CD8-positive, alpha-beta memory T cell (primary cell): Measurements from ENCODE around the gene PTPMT1. TPM values are rescaled to one million over a fixed set of nuclear protein-coding genes. Genes with fewer than 3 reads are reported as not detected.
A peak's percentile ranks its signal among the peaks of the same experiment; 100 is the strongest.

Source experiments
- CTCF ChIA-PET: fragments of 350-600 bp; sonication (Branson Sonifier 250); formaldehyde crosslinking; loops from one replicate; lab custom pipeline; 2021; ENCODE audit warnings: antibody characterized with exemption; lab: Charles Lee
- POLR2A ChIA-PET: fragments of 350-600 bp; sonication (Branson Sonifier 250); formaldehyde crosslinking; loops from one replicate; lab custom pipeline; 2021; ENCODE audit warnings: antibody characterized with exemption; lab: Charles Lee
- DNase-seq, 5 donors: peaks; one replicate each; pipeline versions ENCODE4 v3.0.0 to v3.0.0-alpha.2; 2020 to 2022; ENCODE audit warnings: mixed read lengths in 1 of 5
- H3K27ac ChIP-seq: one replicate; pipeline ENCODE4 v1.7.0; 2013; ENCODE audit warnings: low read depth, mild to moderate bottlenecking, low read length, moderate library complexity
- H3K27me3 ChIP-seq: 2 replicates; pipeline ENCODE4 v1.7.0; 2013; ENCODE audit warnings: low read length, mild to moderate bottlenecking; ENCODE audit not compliant: insufficient read depth, poor library complexity, severe bottlenecking
- H3K36me3 ChIP-seq: 2 replicates; pipeline ENCODE4 v1.7.0; 2013; ENCODE audit warnings: mild to moderate bottlenecking, low read length, moderate library complexity; ENCODE audit not compliant: insufficient read depth
- H3K4me1 ChIP-seq: 2 replicates; pipeline ENCODE4 v1.7.0; 2013; ENCODE audit warnings: mild to moderate bottlenecking, low read length, moderate library complexity; ENCODE audit not compliant: insufficient read depth
- H3K4me3 ChIP-seq: 2 replicates; pipeline ENCODE4 v1.7.0; 2013; ENCODE audit warnings: mild to moderate bottlenecking, low read length
- H3K9me3 ChIP-seq: 2 replicates; pipeline ENCODE4 v1.7.0; 2013; ENCODE audit warnings: mild to moderate bottlenecking, low read length
- H3K27ac Mint-ChIP-seq, 8 donors: one replicate each; pipeline ENCODE4 v1.8.0; 2020 to 2021; ENCODE audit warnings: mixed read lengths in 8 of 8, mild to moderate bottlenecking in 6 of 8, inconsistent platforms in 3 of 8, moderate library complexity in 3 of 8
- H3K27me3 Mint-ChIP-seq, 2 donors: one replicate each; pipeline ENCODE4 v1.8.0; 2020 to 2021; ENCODE audit warnings: mixed read lengths in 2 of 2, mild to moderate bottlenecking in 1 of 2, moderate library complexity in 1 of 2
- H3K36me3 Mint-ChIP-seq, 3 donors: one replicate each; pipeline ENCODE4 v1.8.0; 2020 to 2021; ENCODE audit warnings: mixed read lengths in 3 of 3, inconsistent platforms in 1 of 3, mild to moderate bottlenecking in 1 of 3
- H3K4me1 Mint-ChIP-seq, 3 donors: one replicate each; pipeline ENCODE4 v1.8.0; 2020 to 2021; ENCODE audit warnings: mixed read lengths in 3 of 3, inconsistent platforms in 1 of 3, mild to moderate bottlenecking in 1 of 3
- H3K4me3 Mint-ChIP-seq, 7 donors: one replicate each; pipeline ENCODE4 v1.8.0; 2020 to 2021; ENCODE audit warnings: mixed read lengths in 7 of 7, mild to moderate bottlenecking in 6 of 7, moderate library complexity in 4 of 7, inconsistent platforms in 2 of 7
- H3K9me3 Mint-ChIP-seq, 5 donors: one replicate each; pipeline ENCODE4 v1.8.0; 2020 to 2022; ENCODE audit warnings: mixed read lengths in 5 of 5, mild to moderate bottlenecking in 3 of 5, moderate library complexity in 2 of 5, inconsistent platforms in 1 of 5
- polyA plus RNA-seq: library from polyadenylated mRNA; unstranded; fragments of 300-500 nt; fragmentation: Illumina TruSeq; gene quantifications from one replicate; pipeline ENCODE4 v1.2.3, GENCODE V29; 2021
- total RNA-seq, 2 experiments: library from RNA; stranded (reverse); gene quantifications; one replicate each; pipeline ENCODE4 v1.2.3, GENCODE V29; 2021

PTPMT1 gene
- total and polyA plus RNA-seq, 3 experiments from 2014 or later: 53.3 to 71.2 (median 53.8) TPM

GRCh38 chr11:47605921-47606320, 40.5 kb downstream of the PTPMT1 start:
- Mint-ChIP-seq H3K27me3 (no peaks in the 10 kb centered on the region), H3K9me3 (no peaks in the 10 kb centered on the region), H3K4me3 (no peak overlapping the region), H3K4me1 (no peaks in the 10 kb centered on the region), H3K27ac (no peak overlapping the region), H3K36me3 (peaks cover 5 to 11% (median 7%) of the 10 kb centered on the region in 3 donors)
- no peaks in the 10 kb centered on the region for H3K4me1 ChIP-seq
- no peak overlapping the region for H3K27ac ChIP-seq
- CTCF ChIA-PET: interaction anchor here (1.2 to 1.5 kb wide), 2 partner anchors 11 to 15 kb away, joined by 3 to 4 read pairs; no protein-coding TSS in a partner anchor
- no peaks in the 10 kb centered on the region for H3K36me3 ChIP-seq
- no peaks in the 10 kb centered on the region for H3K9me3 ChIP-seq
- DNase-seq: no peak
- H3K4me3 ChIP-seq: no peak overlapping the region
- no peaks in the 10 kb centered on the region for H3K27me3 ChIP-seq
- POLR2A ChIA-PET: no interaction called here

- ChIA-PET POLR2A (no interaction called here), CTCF (interaction anchor here (1.5 kb wide), 1 partner anchor 14 kb away, joined by 4 read pairs; no protein-coding TSS in a partner anchor)
- H3K4me1 Mint-ChIP-seq: no peaks in the 10 kb centered on the region
- H3K9me3 Mint-ChIP-seq: no peaks in the 10 kb centered on the region
- no peaks in the 10 kb centered on the region for H3K4me1 ChIP-seq
- no peak overlapping the region for H3K4me3 ChIP-seq
- H3K4me3 Mint-ChIP-seq: no peak overlapping the region
- H3K9me3 ChIP-seq: no peaks in the 10 kb centered on the region
- DNase-seq: no peak
- H3K27me3 Mint-ChIP-seq: no peaks in the 10 kb centered on the region
- no peak overlapping the region for H3K27ac ChIP-seq
- no peaks in the 10 kb centered on the region for H3K27me3 ChIP-seq
- no peaks in the 10 kb centered on the region for H3K36me3 ChIP-seq
- H3K27ac Mint-ChIP-seq: no peak overlapping the region
- H3K36me3 Mint-ChIP-seq: peaks cover 5 to 11% (median 8%) of the 10 kb centered on the region in 3 donors
Observed at GRCh38 chr11:47606731-47607130, 41.3 kb downstream of the PTPMT1 start.

DNA sequence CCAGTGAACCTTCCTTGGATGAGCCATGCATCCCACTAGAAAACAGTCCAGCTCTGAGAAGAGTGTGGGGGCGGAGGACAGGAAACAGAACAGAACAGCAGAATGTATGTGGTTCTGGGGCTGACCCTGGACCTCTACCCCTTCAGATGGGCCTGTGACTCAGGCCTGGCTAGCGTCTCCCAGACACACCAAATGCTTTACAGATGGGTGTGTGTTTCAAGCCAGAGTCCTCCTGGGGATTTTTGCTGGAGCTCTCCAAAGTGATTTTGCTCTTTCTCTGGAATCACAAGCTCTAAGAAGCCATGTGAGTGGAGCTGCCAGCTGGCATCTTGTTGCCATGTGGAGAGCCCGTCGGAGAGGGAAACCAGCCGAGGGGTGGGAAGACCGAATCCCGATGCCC, 42.0 kb downstream of the PTPMT1 start:
- Mint-ChIP-seq H3K4me1 (no peaks in the 10 kb centered on the region), H3K36me3 (peaks cover 5 to 11% (median 8%) of the 10 kb centered on the region in 3 donors), H3K27me3 (no peaks in the 10 kb centered on the region), H3K27ac (no peak overlapping the region), H3K4me3 (peak overlapping the region in 1 of 7 donors; percentile 44), H3K9me3 (no peaks in the 10 kb centered on the region)
- Histone ChIP-seq H3K4me1 (no peaks in the 10 kb centered on the region), H3K4me3 (no peak overlapping the region), H3K9me3 (no peaks in the 10 kb centered on the region), H3K27me3 (no peaks in the 10 kb centered on the region), H3K36me3 (no peaks in the 10 kb centered on the region), H3K27ac (no peak overlapping the region)
- ChIA-PET POLR2A (no interaction called here), CTCF (interaction anchor here (0.5 to 1.5 kb wide), 3 partner anchors 13 to 72 kb away, joined by 3 to 4 read pairs (median 3); no protein-coding TSS in a partner anchor)
- no peak for DNase-seq

DNA sequence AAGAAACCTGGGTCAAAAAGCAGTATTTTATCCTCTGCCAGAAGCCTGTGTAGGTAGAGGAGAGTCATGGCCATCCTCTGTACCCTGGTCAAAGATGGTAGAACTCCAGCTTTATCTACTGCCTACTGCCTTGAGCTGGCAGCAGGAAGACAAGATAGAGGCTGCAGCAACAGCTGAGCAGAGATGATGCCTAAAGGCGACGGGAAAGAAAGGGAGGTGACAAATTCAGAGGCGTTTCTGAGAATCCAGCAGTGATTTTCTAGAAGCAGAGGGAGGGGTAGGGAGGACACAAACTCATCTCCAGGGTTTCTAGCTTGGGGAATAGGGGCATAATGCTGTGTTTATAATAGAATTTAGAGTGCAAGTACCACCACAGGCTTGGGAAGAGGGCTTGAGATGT, 44.3 kb downstream of the PTPMT1 start:
- Mint-ChIP-seq H3K36me3 (peaks cover 5 to 11% (median 10%) of the 10 kb centered on the region in 3 donors), H3K27ac (peak overlapping the region in 1 of 8 donors; percentile 70), H3K9me3 (no peaks in the 10 kb centered on the region), H3K4me1 (no peaks in the 10 kb centered on the region), H3K27me3 (no peaks in the 10 kb centered on the region), H3K4me3 (no peak overlapping the region)
- H3K36me3 ChIP-seq: no peaks in the 10 kb centered on the region
- H3K4me3 ChIP-seq: no peak overlapping the region
- no peak overlapping the region for H3K27ac ChIP-seq
- no peaks in the 10 kb centered on the region for H3K4me1 ChIP-seq
- H3K27me3 ChIP-seq: no peaks in the 10 kb centered on the region
- no peak for DNase-seq
- H3K9me3 ChIP-seq: no peaks in the 10 kb centered on the region
- POLR2A ChIA-PET: no interaction called here
- CTCF ChIA-PET: no interaction called here

DNA sequence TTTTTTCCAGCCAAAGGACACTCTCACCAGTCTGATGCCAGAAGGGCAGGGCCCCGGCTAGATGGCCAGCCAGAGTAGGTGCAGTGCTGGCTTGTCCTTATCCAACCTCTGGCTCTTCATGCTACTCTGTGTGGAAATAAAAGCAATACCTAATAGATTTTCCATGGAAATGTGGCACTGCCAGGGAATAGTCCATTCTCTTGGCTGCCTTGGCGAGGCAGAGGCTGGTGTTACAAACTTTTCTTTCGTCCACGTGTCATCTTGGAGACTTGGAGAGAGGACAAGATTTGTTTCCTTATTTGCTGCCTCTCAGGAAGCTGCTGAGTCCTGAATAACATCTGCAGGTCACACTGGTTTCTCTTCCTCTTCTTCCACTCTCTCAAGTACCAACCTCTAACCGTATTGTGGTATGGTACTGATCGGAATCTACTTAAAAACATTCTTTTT, 46.0 kb downstream of the PTPMT1 start:
- Mint-ChIP-seq H3K4me3 (no peak overlapping the region), H3K36me3 (peaks cover 5 to 11% (median 9%) of the 10 kb centered on the region in 3 donors), H3K4me1 (peaks cover 0 to 3% (median 0%) of the 10 kb centered on the region in 3 donors), H3K27me3 (no peaks in the 10 kb centered on the region), H3K9me3 (no peaks in the 10 kb centered on the region), H3K27ac (no peak overlapping the region)
- Histone ChIP-seq H3K27me3 (no peaks in the 10 kb centered on the region), H3K9me3 (no peaks in the 10 kb centered on the region), H3K4me1 (no peaks in the 10 kb centered on the region), H3K36me3 (no peaks in the 10 kb centered on the region), H3K27ac (no peak overlapping the region), H3K4me3 (no peak overlapping the region)
- DNase-seq: no peak
- ChIA-PET POLR2A (no interaction called here), CTCF (no interaction called here)

GRCh38 chr11:47615249-47615648, 49.9 kb downstream of the PTPMT1 start:
- Mint-ChIP-seq H3K27me3 (no peaks in the 10 kb centered on the region), H3K4me1 (peaks cover 0 to 3% (median 0%) of the 10 kb centered on the region in 3 donors), H3K9me3 (no peaks in the 10 kb centered on the region), H3K36me3 (peaks cover 0 to 31% (median 10%) of the 10 kb centered on the region in 3 donors), H3K4me3 (no peak overlapping the region), H3K27ac (peak overlapping the region in 2 of 8 donors; percentile 36 to 45)
- CTCF ChIA-PET: no interaction called here
- H3K9me3 ChIP-seq: no peaks in the 10 kb centered on the region
- no peak for DNase-seq
- POLR2A ChIA-PET: no interaction called here
- no peaks in the 10 kb centered on the region for H3K4me1 ChIP-seq
- H3K36me3 ChIP-seq: peaks cover 8% of the 10 kb centered on the region
- no peak overlapping the region for H3K4me3 ChIP-seq
- H3K27ac ChIP-seq: no peak overlapping the region
- H3K27me3 ChIP-seq: no peaks in the 10 kb centered on the region

DNA sequence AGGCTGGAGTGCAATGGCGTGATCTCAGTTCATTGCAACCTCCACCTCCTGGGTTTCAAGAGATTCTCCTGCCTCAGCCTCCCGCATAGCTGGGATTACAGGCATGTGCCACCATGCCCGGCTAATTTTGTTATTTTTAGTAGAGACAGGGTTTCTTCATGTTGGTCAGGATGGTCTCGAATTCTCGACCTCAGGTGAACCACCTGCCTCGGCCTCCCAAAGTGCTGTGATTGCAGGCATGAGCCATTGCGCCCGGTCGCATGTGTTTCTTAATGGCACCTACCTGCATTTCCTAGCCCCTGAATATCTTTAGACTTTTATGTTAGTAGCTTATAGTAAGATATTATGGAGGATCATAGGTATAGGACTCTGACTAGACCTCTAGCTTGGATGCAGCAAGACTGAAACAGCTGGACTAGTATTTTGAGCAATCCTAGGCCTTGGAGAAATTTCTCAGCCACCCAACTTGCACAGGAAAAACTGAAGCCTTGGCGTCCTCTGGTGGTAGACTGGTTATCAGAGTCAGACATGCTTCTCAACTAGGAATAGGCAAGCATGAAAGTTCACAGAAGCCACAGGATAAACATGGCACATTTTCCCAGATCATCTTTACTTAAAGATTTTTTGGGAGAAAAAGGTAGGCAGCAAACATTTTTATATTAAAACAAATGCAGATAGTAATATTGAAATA, 51.5 kb downstream of the PTPMT1 start:
- Histone ChIP-seq H3K4me1 (no peaks in the 10 kb centered on the region), H3K27ac (no peak overlapping the region), H3K4me3 (no peak overlapping the region), H3K27me3 (no peaks in the 10 kb centered on the region), H3K9me3 (no peaks in the 10 kb centered on the region), H3K36me3 (peaks cover 17% of the 10 kb centered on the region)
- POLR2A ChIA-PET: no interaction called here
- Mint-ChIP-seq H3K9me3 (no peaks in the 10 kb centered on the region), H3K27ac (peak overlapping the region in 3 of 8 donors; percentile 6 to 48 (median 27)), H3K27me3 (no peaks in the 10 kb centered on the region), H3K36me3 (peaks cover 0 to 41% (median 8%) of the 10 kb centered on the region in 3 donors), H3K4me1 (peaks cover 0 to 3% (median 0%) of the 10 kb centered on the region in 3 donors), H3K4me3 (no peak overlapping the region)
- no peak for DNase-seq
- CTCF ChIA-PET: interaction anchor here (1.2 kb wide), 1 partner anchor 11 kb away, joined by 3 read pairs; no protein-coding TSS in a partner anchor

- no peaks in the 10 kb centered on the region for H3K27me3 ChIP-seq
- Mint-ChIP-seq H3K4me3 (no peak overlapping the region), H3K4me1 (peaks cover 0 to 3% (median 0%) of the 10 kb centered on the region in 3 donors), H3K27ac (peak overlapping the region in 3 of 8 donors; percentile 6 to 48 (median 32)), H3K9me3 (no peaks in the 10 kb centered on the region), H3K36me3 (peaks cover 0 to 46% (median 8%) of the 10 kb centered on the region in 3 donors), H3K27me3 (no peaks in the 10 kb centered on the region)
- no peaks in the 10 kb centered on the region for H3K9me3 ChIP-seq
- no peak overlapping the region for H3K27ac ChIP-seq
- H3K4me1 ChIP-seq: no peaks in the 10 kb centered on the region
- peaks cover 22% of the 10 kb centered on the region for H3K36me3 ChIP-seq
- H3K4me3 ChIP-seq: no peak overlapping the region
- ChIA-PET POLR2A (no interaction called here), CTCF (interaction anchor here (1.2 kb wide), 1 partner anchor 12 kb away, joined by 3 read pairs; no protein-coding TSS in a partner anchor)
- no peak for DNase-seq
Observed at GRCh38 chr11:47617417-47617809, 52.0 kb downstream of the PTPMT1 start.
